Duodenal mucosa (tissue), 2 donors: Measurements from ENCODE around the gene ISG15.

Source experiments
- H3K27ac ChIP-seq: one replicate; pipeline ENCODE4 v1.7.0; 2013; ENCODE audit warnings: low read depth, low read length
- H3K27me3 ChIP-seq, 2 donors: one replicate each; pipeline ENCODE4 v1.7.0; 2013; ENCODE audit warnings: low read length in 2 of 2, control low read depth in 1 of 2; ENCODE audit not compliant: insufficient read depth in 2 of 2, control insufficient read depth in 1 of 2
- H3K36me3 ChIP-seq, 2 donors: one replicate each; pipeline ENCODE4 v1.7.0; 2013; ENCODE audit warnings: low read length in 2 of 2, control low read depth in 1 of 2; ENCODE audit not compliant: insufficient read depth in 2 of 2, control insufficient read depth in 1 of 2
- H3K4me1 ChIP-seq, 2 donors: one replicate each; pipeline ENCODE4 v1.7.0; 2013; ENCODE audit warnings: low read length in 2 of 2, control low read depth in 1 of 2; ENCODE audit not compliant: insufficient read depth in 2 of 2, control insufficient read depth in 1 of 2
- H3K4me3 ChIP-seq, 2 donors: one replicate each; pipeline ENCODE4 v1.7.0; 2013; ENCODE audit warnings: low read length in 2 of 2, low read depth in 1 of 2
- H3K9ac ChIP-seq, 2 donors: one replicate each; pipeline ENCODE4 v1.7.0; 2013; ENCODE audit warnings: low read length in 2 of 2, low read depth in 1 of 2
- H3K9me3 ChIP-seq, 2 donors: one replicate each; pipeline ENCODE4 v1.7.0; 2013; ENCODE audit warnings: low read length in 2 of 2, control low read depth in 1 of 2; ENCODE audit not compliant: control insufficient read depth in 1 of 2

ISG15 gene

GRCh38 chr1:970242-970972, 42.9 kb upstream of the ISG15 start:
- Histone ChIP-seq H3K9ac (no peak overlapping the region), H3K4me1 (peaks cover 7 to 17% of the 10 kb centered on the region in 2 donors), H3K9me3 (no peaks in the 10 kb centered on the region), H3K36me3 (no peaks in the 10 kb centered on the region), H3K27me3 (peaks cover 27 to 33% of the 10 kb centered on the region in 2 donors), H3K27ac (no peak overlapping the region), H3K4me3 (no peak overlapping the region)

GRCh38 chr1:970973-971730, 42.1 kb upstream of the ISG15 start:
- H3K36me3 ChIP-seq = no peaks in the 10 kb centered on the region
- no peaks in the 10 kb centered on the region for H3K9me3 ChIP-seq
- H3K9ac ChIP-seq = no peak overlapping the region
- H3K27me3 ChIP-seq = peaks cover 27 to 33% of the 10 kb centered on the region in 2 donors
- H3K4me1 ChIP-seq = peaks cover 4 to 12% of the 10 kb centered on the region in 2 donors
- H3K27ac ChIP-seq = no peak overlapping the region
- no peak overlapping the region for H3K4me3 ChIP-seq

GRCh38 chr1:971751-972506, 41.4 kb upstream of the ISG15 start:
- Histone ChIP-seq H3K27ac (no peak overlapping the region), H3K4me1 (peaks cover 0 to 10% of the 10 kb centered on the region in 2 donors), H3K9ac (no peak overlapping the region), H3K36me3 (no peaks in the 10 kb centered on the region), H3K4me3 (no peak overlapping the region), H3K9me3 (no peaks in the 10 kb centered on the region), H3K27me3 (peaks cover 27 to 33% of the 10 kb centered on the region in 2 donors)

- H3K27me3 ChIP-seq = peaks cover 24 to 25% of the 10 kb centered on the region in 2 donors
- no peak overlapping the region for H3K4me3 ChIP-seq
- no peaks in the 10 kb centered on the region for H3K9me3 ChIP-seq
- H3K36me3 ChIP-seq = no peaks in the 10 kb centered on the region
- peaks cover 0 to 4% of the 10 kb centered on the region in 2 donors for H3K4me1 ChIP-seq
- no peak overlapping the region for H3K27ac ChIP-seq
- H3K9ac ChIP-seq = no peak overlapping the region
Measured at GRCh38 chr1:972726-973458, 40.4 kb upstream of the ISG15 start.

GRCh38 chr1:973459-974292, 39.6 kb upstream of the ISG15 start:
- Histone ChIP-seq H3K9me3 (no peaks in the 10 kb centered on the region), H3K36me3 (no peaks in the 10 kb centered on the region), H3K4me3 (no peak overlapping the region), H3K27ac (no peak overlapping the region), H3K4me1 (peaks cover 0 to 4% of the 10 kb centered on the region in 2 donors), H3K27me3 (peaks cover 16 to 20% of the 10 kb centered on the region in 2 donors), H3K9ac (no peak overlapping the region)

- H3K9ac ChIP-seq = no peak overlapping the region
- peaks cover 12 to 14% of the 10 kb centered on the region in 2 donors for H3K27me3 ChIP-seq
- H3K27ac ChIP-seq = no peak overlapping the region
- H3K4me3 ChIP-seq = no peak overlapping the region
- no peaks in the 10 kb centered on the region for H3K36me3 ChIP-seq
- H3K9me3 ChIP-seq = no peaks in the 10 kb centered on the region
- peaks cover 0 to 4% of the 10 kb centered on the region in 2 donors for H3K4me1 ChIP-seq
Measured at GRCh38 chr1:974293-974640, 39.0 kb upstream of the ISG15 start.

GRCh38 chr1:974687-975328, 38.5 kb upstream of the ISG15 start:
- H3K9me3 ChIP-seq = no peaks in the 10 kb centered on the region
- peaks cover 8 to 13% of the 10 kb centered on the region in 2 donors for H3K27me3 ChIP-seq
- H3K9ac ChIP-seq = no peak overlapping the region
- H3K27ac ChIP-seq = no peak overlapping the region
- no peak overlapping the region for H3K4me3 ChIP-seq
- H3K36me3 ChIP-seq = no peaks in the 10 kb centered on the region
- H3K4me1 ChIP-seq = peaks cover 0 to 4% of the 10 kb centered on the region in 2 donors

GRCh38 chr1:975365-975764, 37.9 kb upstream of the ISG15 start:
- H3K4me3 ChIP-seq = no peak overlapping the region
- H3K4me1 ChIP-seq = peaks cover 0 to 4% of the 10 kb centered on the region in 2 donors
- no peak overlapping the region for H3K27ac ChIP-seq
- H3K36me3 ChIP-seq = no peaks in the 10 kb centered on the region
- H3K9me3 ChIP-seq = no peaks in the 10 kb centered on the region
- peaks cover 8 to 13% of the 10 kb centered on the region in 2 donors for H3K27me3 ChIP-seq
- H3K9ac ChIP-seq = no peak overlapping the region
